HG03565 (cell line): ENCODE data around the gene FREM3.

Experiments used
- ATAC-seq: cut with Tn5 transposase; IDR thresholded peaks from one replicate; pipeline ENCODE4 v1.9.1; 2021; ENCODE audit warnings: mild to moderate bottlenecking, moderate library complexity; ENCODE audit not compliant: unreplicated experiment

FREM3 gene

GRCh38 chr4:143668930-143669552 lies 31.4 kb downstream of the FREM3 start:
- ATAC-seq: peak; percentile 97

- no peak for ATAC-seq
Measured at GRCh38 chr4:143667461-143667860, 33.0 kb downstream of the FREM3 start.

- ATAC-seq: no peak
Measured at GRCh38 chr4:143658336-143658735, 42.1 kb downstream of the FREM3 start.

- ATAC-seq: no peak
Measured at GRCh38 chr4:143654571-143654970, 45.9 kb downstream of the FREM3 start.

- no peak for ATAC-seq
Measured at GRCh38 chr4:143653031-143653430, 47.4 kb downstream of the FREM3 start.

- ATAC-seq: no peak
Measured at GRCh38 chr4:143643399-143643798, 57.1 kb downstream of the FREM3 start.

- ATAC-seq: no peak
Measured at GRCh38 chr4:143642611-143643010, 57.9 kb downstream of the FREM3 start.

- ATAC-seq: no peak
Measured at GRCh38 chr4:143641361-143641760, 59.1 kb downstream of the FREM3 start.

GRCh38 chr4:143634763-143635162 lies 65.7 kb downstream of the FREM3 start:
- no peak for ATAC-seq

GRCh38 chr4:143633833-143634232 lies 66.6 kb downstream of the FREM3 start:
- no peak for ATAC-seq

GRCh38 chr4:143626134-143626911 lies 74.2 kb downstream of the FREM3 start:
- ATAC-seq: no peak

- no peak for ATAC-seq
Measured at GRCh38 chr4:143625632-143626031, 74.8 kb downstream of the FREM3 start.

GRCh38 chr4:143623896-143624295 lies 76.6 kb downstream of the FREM3 start:
- ATAC-seq: no peak

- no peak for ATAC-seq
Measured at GRCh38 chr4:143618811-143619210, 81.7 kb downstream of the FREM3 start.

- peak; percentile 32 for ATAC-seq
Measured at GRCh38 chr4:143617994-143618679, 82.3 kb downstream of the FREM3 start.

GRCh38 chr4:143616771-143617170 lies 83.7 kb downstream of the FREM3 start:
- ATAC-seq: peak; percentile 95

- no peak for ATAC-seq
Measured at GRCh38 chr4:143609492-143609891, 91.0 kb downstream of the FREM3 start.

GRCh38 chr4:143606480-143606879 lies 94.0 kb downstream of the FREM3 start:
- no peak for ATAC-seq

- ATAC-seq: no peak
Measured at GRCh38 chr4:143599827-143600226, 100.6 kb downstream of the FREM3 start.

- ATAC-seq: no peak
Measured at GRCh38 chr4:143598816-143599215, 101.7 kb downstream of the FREM3 start.

- no peak for ATAC-seq
Measured at GRCh38 chr4:143597276-143597675, 103.2 kb downstream of the FREM3 start.

- no peak for ATAC-seq
Measured at GRCh38 chr4:143587703-143588102, 112.8 kb downstream of the FREM3 start.
